Spleen (tissue), 11 donors: Measurements from ENCODE around the gene TMEM130. TPM values are rescaled to one million over a fixed set of nuclear protein-coding genes. Genes with fewer than 3 reads are reported as not detected.
A peak's percentile ranks its signal among the peaks of the same experiment; 100 is the strongest.

Source experiments
- DNase-seq: peaks from one replicate; pipeline ENCODE4 v3.0.0-alpha.2; 2020
- H3K27ac ChIP-seq, 8 donors: fragments of 200-600 bp; sonication (generic) in 7 of 8; 1 replicate in 4 of 8; 2 replicates in 4 of 8; pipeline versions ENCODE4 v1.5.0 to v1.8.0; 2016 to 2021; ENCODE audit warnings: inconsistent platforms in 4 of 8, mild to moderate bottlenecking in 4 of 8, moderate library complexity in 1 of 8
- H3K27me3 ChIP-seq, 7 donors: fragments of 200-600 bp; sonication (generic) in 6 of 7; replicated peaks in 1 of 7; 1 replicate in 4 of 7; 2 replicates in 3 of 7; pipeline versions ENCODE4 v1.5.0 to v1.8.0; 2016 to 2021; ENCODE audit warnings: inconsistent platforms in 3 of 7, mild to moderate bottlenecking in 1 of 7
- H3K36me3 ChIP-seq, 6 donors: fragments of 200-600 bp; sonication (generic) in 5 of 6; 1 replicate in 4 of 6; 2 replicates in 2 of 6; pipeline versions ENCODE4 v1.5.0 to v1.8.0; 2016 to 2021; ENCODE audit warnings: inconsistent platforms in 2 of 6
- H3K4me1 ChIP-seq, 6 donors: fragments of 200-600 bp; sonication (generic) in 5 of 6; 1 replicate in 3 of 6; 2 replicates in 3 of 6; pipeline versions ENCODE4 v1.5.0 to v1.8.0; 2016 to 2021; ENCODE audit warnings: inconsistent platforms in 3 of 6
- H3K4me3 ChIP-seq, 8 donors: fragments of 200-600 bp; sonication (generic) in 7 of 8; 1 replicate in 4 of 8; 2 replicates in 4 of 8; pipeline versions ENCODE4 v1.5.0 to v1.8.0; 2016 to 2021; ENCODE audit warnings: inconsistent platforms in 4 of 8, mild to moderate bottlenecking in 4 of 8, moderate library complexity in 2 of 8
- H3K9me3 ChIP-seq, 8 donors: fragments of 200-600 bp; sonication (generic) in 7 of 8; 1 replicate in 4 of 8; 2 replicates in 4 of 8; pipeline versions ENCODE4 v1.5.0 to v1.8.0; 2016 to 2021; ENCODE audit warnings: inconsistent platforms in 4 of 8
- POLR2A ChIP-seq, 3 donors: fragments of 450-650 bp; IDR thresholded peaks; one replicate each; pipeline ENCODE4 v1.5.1; 2017; ENCODE audit warnings: antibody characterized with exemption in 3 of 3, mild to moderate bottlenecking in 1 of 3
- POLR2AphosphoS5 ChIP-seq, 3 donors: sonication (generic); formaldehyde crosslinking; IDR thresholded peaks; one replicate each; pipeline ENCODE4 v1.5.1; 2017; ENCODE audit warnings: antibody characterized with exemption in 3 of 3
- WGBS, 5 donors: extraction: QIAGEN DNeasy Blood & Tissue Kit in 3 of 5; methylation state at CpG; one replicate each; pipeline versions ENCODE4 v1.1.5 to v1.1.7; 2013 to 2018; 5-methylcytosine and 5-hydroxymethylcytosine counted together
- intact Hi-C: fragments of 100-400 bp; cut with DNase I; formaldehyde crosslinking; loops from one replicate; pipeline ENCODE4 v1.15.0; 2023; ENCODE audit warnings: low total_unique reads
- polyA plus RNA-seq, 3 donors: library from polyadenylated mRNA; stranded (reverse); fragments of 200-250 nt; gene quantifications; one replicate each; pipeline ENCODE4 v1.2.1, GENCODE V29; 2013
- total RNA-seq, 7 donors: library from RNA; depleted of rRNA in 3 of 7; stranded (reverse); fragments of >200 nt in 3 of 7; fragmentation: NEBNext Ultra II Directional in 4 of 7; extraction: Animal tissue kit (Norgen Biotek cat#: 25700) in 4 of 7; gene quantifications; one replicate each; pipeline versions ENCODE4 v1.1.0 to v1.2.1, GENCODE V29; 2016 to 2021
- TF ChIP-seq, protein P1 (sequence below), 11 experiments: fragments of 200-600 bp in 7 of 11; fragments of 450-650 bp in 4 of 11; sonication (generic) in 4 of 11; IDR thresholded peaks in 8 of 11; conservative IDR thresholded peaks in 3 of 11; 1 replicate in 7 of 11; 2 replicates in 4 of 11; pipeline versions ENCODE4 v1.4.0 to v1.8.0; 2016 to 2021; ENCODE audit warnings: antibody characterized with exemption in 11 of 11, inconsistent platforms in 4 of 11, mild to moderate bottlenecking in 1 of 11
- donor health status: healthy with polysubstance abuse.
- donor health status: DM: no; HTN: no; CAD: no; lungs with moderate emphysema.
- donor health status: DM: no; HTN: no; CAD: no.
- donor health status: Bipolar disorder and iron deficiency.
- donor health status: healthy.
- donor health status: DM: no; HTN: no; CAD: no.
- donor health status: DM: yes; HTN: yes; CAD: no.

TMEM130 gene
- total and polyA plus RNA-seq, 10 donors, result 0.11 to 0.55 (median 0.37) TPM; not detected in 3

DNA sequence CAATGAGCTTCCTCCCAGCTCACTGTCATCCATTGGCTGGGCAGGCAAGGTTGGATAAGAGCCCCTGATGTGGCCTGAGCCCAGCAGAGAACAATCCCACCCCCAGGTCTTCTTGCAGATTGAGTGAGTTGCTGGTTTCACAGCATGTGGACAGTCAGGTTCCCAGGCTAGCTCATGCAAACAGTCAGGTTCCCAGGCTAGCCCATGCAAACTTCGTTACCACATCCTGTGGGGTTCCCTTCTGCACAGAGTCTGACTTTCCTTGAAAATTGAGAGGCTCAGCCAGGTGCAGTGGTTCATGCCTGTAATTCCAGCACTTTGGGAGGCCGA lies 67.1 kb downstream of the TMEM130 start:
- TF ChIP-seq, protein P1, sequence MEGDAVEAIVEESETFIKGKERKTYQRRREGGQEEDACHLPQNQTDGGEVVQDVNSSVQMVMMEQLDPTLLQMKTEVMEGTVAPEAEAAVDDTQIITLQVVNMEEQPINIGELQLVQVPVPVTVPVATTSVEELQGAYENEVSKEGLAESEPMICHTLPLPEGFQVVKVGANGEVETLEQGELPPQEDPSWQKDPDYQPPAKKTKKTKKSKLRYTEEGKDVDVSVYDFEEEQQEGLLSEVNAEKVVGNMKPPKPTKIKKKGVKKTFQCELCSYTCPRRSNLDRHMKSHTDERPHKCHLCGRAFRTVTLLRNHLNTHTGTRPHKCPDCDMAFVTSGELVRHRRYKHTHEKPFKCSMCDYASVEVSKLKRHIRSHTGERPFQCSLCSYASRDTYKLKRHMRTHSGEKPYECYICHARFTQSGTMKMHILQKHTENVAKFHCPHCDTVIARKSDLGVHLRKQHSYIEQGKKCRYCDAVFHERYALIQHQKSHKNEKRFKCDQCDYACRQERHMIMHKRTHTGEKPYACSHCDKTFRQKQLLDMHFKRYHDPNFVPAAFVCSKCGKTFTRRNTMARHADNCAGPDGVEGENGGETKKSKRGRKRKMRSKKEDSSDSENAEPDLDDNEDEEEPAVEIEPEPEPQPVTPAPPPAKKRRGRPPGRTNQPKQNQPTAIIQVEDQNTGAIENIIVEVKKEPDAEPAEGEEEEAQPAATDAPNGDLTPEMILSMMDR (IDR thresholded peaks at IDR 0.05 in 8 of 11, conservative IDR thresholded peaks at IDR 0.05 in 3 of 11), result no peak
- TF ChIP-seq POLR2A (IDR thresholded peaks at IDR 0.05) (no peak), POLR2AphosphoS5 (IDR thresholded peaks at IDR 0.05) (no peak)
- Histone ChIP-seq H3K9me3 (peaks cover 0 to 28% (median 20%) of the 10 kb centered on the region in 8 donors), H3K4me3 (no peak overlapping the region), H3K4me1 (peaks cover 0 to 10% (median 5%) of the 10 kb centered on the region in 6 donors), H3K36me3 (no peaks in the 10 kb centered on the region), H3K27ac (no peak overlapping the region), H3K27me3 (peaks cover 0 to 53% (median 5%) of the 10 kb centered on the region in 7 donors)
- no peak for DNase-seq
- intact Hi-C loops, result no loop called here
- 62 to 83% (median 77%) methylated on average over 2 of the region's 2 CpGs for WGBS, 5 donors

DNA sequence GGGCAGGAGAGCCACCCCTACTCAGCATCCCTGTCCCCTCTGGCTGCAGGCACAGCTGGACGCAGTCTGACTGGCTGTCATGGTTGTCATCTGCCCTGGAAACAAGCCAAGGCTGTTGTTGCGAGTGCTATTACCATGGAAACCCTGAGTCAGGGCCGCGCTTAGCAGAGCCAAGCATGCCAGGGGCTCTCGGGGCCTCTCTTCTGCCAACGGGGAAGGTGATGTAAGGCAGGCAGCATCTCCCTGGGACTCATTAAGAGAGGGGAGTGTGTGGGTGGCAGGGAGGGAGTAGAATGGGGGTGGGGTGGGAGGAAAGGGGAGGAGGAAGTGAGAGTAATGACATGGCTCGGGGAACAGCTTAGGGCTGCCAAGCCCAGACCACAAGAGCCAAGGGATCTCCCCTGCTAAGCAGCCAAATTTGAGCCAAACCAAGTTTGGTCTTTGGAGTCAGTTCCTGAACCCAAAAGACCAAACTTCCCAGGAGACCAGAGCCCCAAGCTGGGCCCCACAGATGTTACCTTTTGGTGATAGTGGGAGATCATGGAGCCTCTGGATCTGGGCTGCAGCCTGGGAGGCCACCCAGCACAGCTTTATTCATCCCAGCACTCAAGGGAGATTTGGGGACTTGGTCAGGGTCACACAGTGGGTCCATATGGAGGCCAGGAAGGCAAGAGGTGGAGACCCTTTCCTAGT lies 67.6 kb downstream of the TMEM130 start:
- Histone ChIP-seq H3K27ac (no peak overlapping the region), H3K4me3 (peak overlapping the region in 1 of 8 donors; percentile 5), H3K36me3 (no peaks in the 10 kb centered on the region), H3K9me3 (peaks cover 0 to 28% (median 20%) of the 10 kb centered on the region in 8 donors), H3K4me1 (peaks cover 0 to 10% (median 5%) of the 10 kb centered on the region in 6 donors), H3K27me3 (peaks cover 0 to 48% (median 5%) of the 10 kb centered on the region in 7 donors)
- no peak for DNase-seq
- TF ChIP-seq POLR2A (IDR thresholded peaks at IDR 0.05) (no peak), POLR2AphosphoS5 (IDR thresholded peaks at IDR 0.05) (no peak)
- TF ChIP-seq, protein P1 (IDR thresholded peaks at IDR 0.05 in 8 of 11, conservative IDR thresholded peaks at IDR 0.05 in 3 of 11), result no peak
- intact Hi-C loops, result no loop called here
- WGBS, 5 donors, result 0 to 11% (median 3%) methylated on average over 7 of the region's 7 CpGs

DNA sequence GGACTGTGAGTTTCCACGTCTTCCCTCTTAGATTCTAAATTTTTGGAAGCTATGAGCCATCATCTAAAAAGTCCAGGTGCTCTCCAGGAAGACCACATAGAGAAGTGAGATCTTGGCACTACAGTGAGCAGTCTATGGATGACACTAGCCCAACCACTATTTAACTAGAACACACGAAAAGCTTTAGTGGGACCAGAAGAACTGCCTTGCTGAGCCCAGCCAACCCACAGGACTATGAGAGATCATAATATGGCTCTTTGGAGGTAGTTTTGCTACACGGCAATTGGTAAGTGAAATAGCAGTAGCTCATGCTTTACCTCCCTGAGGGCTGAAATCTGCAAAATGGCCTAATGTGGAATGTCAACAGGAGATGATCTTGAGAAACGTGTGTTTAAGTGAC lies 68.8 kb downstream of the TMEM130 start:
- intact Hi-C loops, result no loop called here
- Histone ChIP-seq H3K4me1 (peaks cover 0 to 10% (median 5%) of the 10 kb centered on the region in 6 donors), H3K9me3 (peaks cover 0 to 23% (median 20%) of the 10 kb centered on the region in 8 donors), H3K4me3 (no peak overlapping the region), H3K36me3 (no peaks in the 10 kb centered on the region), H3K27ac (no peak overlapping the region), H3K27me3 (peaks cover 0 to 35% (median 2%) of the 10 kb centered on the region in 7 donors)
- 86 to 91% (median 88%) methylated on average over 4 of the region's 4 CpGs for WGBS, 5 donors
- no peak for DNase-seq
- TF ChIP-seq POLR2A (IDR thresholded peaks at IDR 0.05) (no peak), POLR2AphosphoS5 (IDR thresholded peaks at IDR 0.05) (no peak)
- TF ChIP-seq, protein P1 (IDR thresholded peaks at IDR 0.05 in 8 of 11, conservative IDR thresholded peaks at IDR 0.05 in 3 of 11), result no peak

DNA sequence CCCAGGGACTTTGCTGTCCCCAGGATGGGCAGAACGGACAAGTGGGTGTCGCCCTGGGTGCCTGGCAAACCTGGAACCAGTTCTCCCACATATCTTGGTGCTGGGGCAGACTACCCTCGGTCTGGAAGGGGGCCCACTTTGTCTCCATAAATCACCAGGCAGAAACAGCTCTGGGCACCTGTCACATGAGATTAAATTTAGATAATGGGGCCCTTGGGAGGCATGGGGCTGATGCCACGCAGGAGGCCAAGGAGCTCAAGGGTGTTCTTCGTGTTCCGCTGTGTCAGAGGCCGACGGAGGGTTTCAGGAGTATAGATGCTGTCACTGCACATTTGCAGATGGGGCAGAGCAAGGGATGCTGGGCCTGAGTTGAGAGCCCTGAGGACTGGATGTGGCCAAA lies 72.7 kb downstream of the TMEM130 start:
- Histone ChIP-seq H3K4me1 (peaks cover 0 to 4% (median 0%) of the 10 kb centered on the region in 6 donors), H3K27me3 (peaks cover 0 to 4% (median 0%) of the 10 kb centered on the region in 7 donors), H3K9me3 (peaks cover 0 to 28% (median 21%) of the 10 kb centered on the region in 8 donors), H3K36me3 (no peaks in the 10 kb centered on the region), H3K27ac (no peak overlapping the region), H3K4me3 (no peak overlapping the region)
- TF ChIP-seq POLR2A (IDR thresholded peaks at IDR 0.05) (no peak), POLR2AphosphoS5 (IDR thresholded peaks at IDR 0.05) (no peak)
- TF ChIP-seq, protein P1 (IDR thresholded peaks at IDR 0.05 in 8 of 11, conservative IDR thresholded peaks at IDR 0.05 in 3 of 11), result no peak
- DNase-seq, result no peak
- intact Hi-C loops, result no loop called here
- WGBS, 5 donors, result 64 to 70% (median 65%) methylated on average over 7 to 8 of the region's 8 CpGs
